Right cardiac atrium (tissue), 5 donors: ENCODE data around the gene ZNF488. TPM values are rescaled to one million over a fixed set of nuclear protein-coding genes. Genes with fewer than 3 reads are reported as not detected.

Source experiments
- ATAC-seq, 2 donors: fragments of 200-7000 bp; cut with Tn5 transposase; one replicate each; pipeline versions ENCODE4 v1.8.0 to v1.9.1; 2020; ENCODE audit warnings: moderate library complexity in 2 of 2, mild to moderate bottlenecking in 1 of 2
- DNase-seq, 3 donors: peaks; one replicate each; pipeline ENCODE4 v3.0.0-alpha.2; 2020
- H3K27ac ChIP-seq: one replicate; pipeline ENCODE4 v1.5.1; 2013; ENCODE audit warnings: mild to moderate bottlenecking, low read length, control low read depth, moderate library complexity
- H3K27me3 ChIP-seq: one replicate; pipeline ENCODE4 v1.6.1; 2013; ENCODE audit not compliant: control insufficient read depth, insufficient read depth
- H3K4me1 ChIP-seq: one replicate; pipeline ENCODE4 v1.6.1; 2013; ENCODE audit warnings: low read length; ENCODE audit not compliant: control insufficient read depth, insufficient read depth
- H3K4me3 ChIP-seq: one replicate; pipeline ENCODE4 v1.5.1; 2013; ENCODE audit warnings: low read length, control low read depth
- H3K9me3 ChIP-seq: one replicate; pipeline ENCODE4 v1.6.1; 2013; ENCODE audit warnings: low read length; ENCODE audit not compliant: control insufficient read depth
- WGBS: extraction: QIAGEN DNeasy Blood & Tissue Kit; methylation state at CpG from one replicate; pipeline ENCODE4 v1.1.7; 2013; 5-methylcytosine and 5-hydroxymethylcytosine counted together
- intact Hi-C, 4 donors: fragments of 100-400 bp; cut with DNase I; formaldehyde crosslinking; loops; one replicate each; pipeline versions ENCODE4 v1.11.0 to v1.14.0; 2022 to 2023
- long read RNA-seq, 4 donors: library from polyadenylated mRNA; unstranded; transcript quantifications; one replicate each; pipeline ENCODE4 v2.0.0, GENCODE V29; 2020 to 2021
- polyA plus RNA-seq: library from polyadenylated mRNA; stranded (reverse); fragments of 200-250 nt; gene quantifications from one replicate; pipeline ENCODE4 v1.2.3, GENCODE V29; 2013
- total RNA-seq, 4 donors: library from RNA; stranded (reverse); fragmentation: NEBNext Ultra II Directional; extraction: Animal tissue kit (Norgen Biotek cat#: 25700); gene quantifications; one replicate each; pipeline ENCODE4 v1.2.1, GENCODE V29; 2021
- donor health status: healthy with polysubstance abuse.
- donor health status: DM: no; HTN: yes; CAD: no.
- donor health status: DM: no; HTN: no; CAD: no.
- donor health status: DM: no; HTN: yes; CAD: no; lungs with severe emphysema.
- donor health status: DM: yes; HTN: yes; CAD: no.

Gene ZNF488, protein sequence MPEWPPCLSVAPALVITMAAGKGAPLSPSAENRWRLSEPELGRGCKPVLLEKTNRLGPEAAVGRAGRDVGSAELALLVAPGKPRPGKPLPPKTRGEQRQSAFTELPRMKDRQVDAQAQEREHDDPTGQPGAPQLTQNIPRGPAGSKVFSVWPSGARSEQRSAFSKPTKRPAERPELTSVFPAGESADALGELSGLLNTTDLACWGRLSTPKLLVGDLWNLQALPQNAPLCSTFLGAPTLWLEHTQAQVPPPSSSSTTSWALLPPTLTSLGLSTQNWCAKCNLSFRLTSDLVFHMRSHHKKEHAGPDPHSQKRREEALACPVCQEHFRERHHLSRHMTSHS
- not detected for total RNA-seq
- polyA plus RNA-seq = 0.02 TPM
- long read RNA-seq, donor 1 = 0 reads
- long read RNA-seq, donor 2 = 0 reads
- long read RNA-seq, donor 3 = 0 reads
- long read RNA-seq, donor 4 = 0 reads

DNA sequence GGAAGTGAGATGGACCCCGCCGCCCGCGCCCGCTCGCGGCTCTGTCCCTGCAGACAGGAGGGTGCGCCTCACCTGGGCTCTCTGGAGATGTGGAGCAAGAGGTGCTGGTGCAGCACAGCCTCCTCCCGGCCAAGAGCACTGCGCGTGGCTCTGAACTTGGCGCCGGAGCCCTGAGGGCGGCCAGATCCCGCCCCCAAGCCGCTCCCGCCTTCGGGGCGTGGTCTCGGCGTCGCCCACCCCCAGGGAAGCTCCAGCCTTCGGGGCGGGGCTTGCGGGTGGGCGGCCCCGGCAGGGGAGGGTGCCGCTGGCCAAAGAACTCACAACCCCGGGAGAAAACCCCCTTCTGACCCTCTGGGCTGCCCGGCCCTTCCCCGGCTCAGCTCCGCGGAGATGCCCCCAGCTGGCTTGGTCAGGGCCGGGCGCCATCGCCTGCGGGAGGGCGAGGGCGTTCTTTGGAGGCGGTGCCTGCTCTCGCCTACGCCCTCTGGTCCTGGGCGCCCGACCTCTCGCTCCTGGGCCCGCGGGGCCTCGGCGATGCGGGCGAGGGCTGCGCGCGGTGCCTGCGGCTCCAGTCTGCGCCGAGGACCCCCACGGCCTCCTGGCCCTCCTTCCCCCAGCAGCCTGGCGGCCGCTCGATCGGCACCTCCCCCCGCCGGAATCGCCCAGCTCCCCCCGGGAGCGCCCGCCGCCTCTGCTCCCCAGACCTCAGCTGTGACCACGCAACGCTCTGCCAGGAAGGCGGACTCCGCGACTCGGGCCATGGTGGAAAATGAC is at the start of gene ZNF488:
TSS of gene ZNF488 (minus strand) at position 146 of the 774 bp plus-strand sequence. CDS start 15,464 bp downstream, outside the sequence.
- peak; percentile 87 to 94 (median 94) for DNase-seq
- Histone ChIP-seq H3K27ac (peak within 1 kb of the TSS; percentile 34), H3K27me3 (no peaks in the 10 kb centered on the region), H3K9me3 (no peaks in the 10 kb centered on the region), H3K4me3 (peak within 1 kb of the TSS; percentile 69), H3K4me1 (no peaks in the 10 kb centered on the region)
- intact Hi-C loops = loop anchor here in 1 of 4 donors (5.0 kb wide), 1 partner anchor 1102 kb away; no protein-coding TSS in a partner anchor
- peak; percentile 99 for ATAC-seq
- WGBS = under 1% methylated on average over 75 of the region's 75 CpGs

DNA sequence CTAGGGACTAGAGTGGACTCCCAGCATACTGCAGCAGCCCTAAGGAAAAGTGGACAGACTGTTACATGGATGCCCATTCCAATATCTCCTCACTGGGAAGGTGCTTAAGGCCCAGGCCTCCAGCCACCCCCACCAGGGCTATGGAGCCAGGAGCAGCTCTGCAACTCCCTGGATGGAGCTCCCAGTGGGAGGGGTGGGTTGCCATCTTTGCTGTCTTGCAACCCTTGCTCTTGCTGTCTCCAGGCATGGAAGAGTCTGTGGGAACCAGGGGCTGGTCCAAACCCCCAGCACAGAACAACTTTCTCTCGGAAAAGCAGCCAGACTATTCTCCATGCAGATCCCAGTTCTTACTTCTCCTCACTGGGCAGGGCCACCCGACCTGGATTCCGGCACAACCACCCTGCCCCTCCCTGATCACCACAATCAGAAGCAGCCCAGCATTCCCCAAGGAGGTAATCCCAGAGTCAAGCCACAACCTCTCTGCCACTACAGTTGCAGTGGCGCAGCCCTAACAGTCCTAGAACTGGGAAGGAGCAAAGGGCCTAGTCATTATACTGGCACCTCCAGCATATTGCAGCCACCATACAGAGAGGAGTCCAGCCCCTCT is 41.8 kb upstream of the ZNF488 start:
- ATAC-seq (no peak), DNase-seq (no peak)
- H3K27ac ChIP-seq = no peak overlapping the region
- H3K27me3 ChIP-seq = no peaks in the 10 kb centered on the region
- no peaks in the 10 kb centered on the region for H3K4me1 ChIP-seq
- 89% methylated on average over 4 of the region's 4 CpGs for WGBS
- H3K4me3 ChIP-seq = no peak overlapping the region
- intact Hi-C loops = no loop called here
- no peaks in the 10 kb centered on the region for H3K9me3 ChIP-seq

GRCh38 chr10:47424231-47424630 is 40.1 kb upstream of the ZNF488 start:
- no peak for ATAC-seq
- WGBS = 58% methylated on average over 8 of the region's 8 CpGs
- H3K9me3 ChIP-seq = no peaks in the 10 kb centered on the region
- intact Hi-C loops = no loop called here
- no peak overlapping the region for H3K4me3 ChIP-seq
- H3K27ac ChIP-seq = no peak overlapping the region
- DNase-seq = no peak
- H3K27me3 ChIP-seq = no peaks in the 10 kb centered on the region
- H3K4me1 ChIP-seq = no peaks in the 10 kb centered on the region

DNA sequence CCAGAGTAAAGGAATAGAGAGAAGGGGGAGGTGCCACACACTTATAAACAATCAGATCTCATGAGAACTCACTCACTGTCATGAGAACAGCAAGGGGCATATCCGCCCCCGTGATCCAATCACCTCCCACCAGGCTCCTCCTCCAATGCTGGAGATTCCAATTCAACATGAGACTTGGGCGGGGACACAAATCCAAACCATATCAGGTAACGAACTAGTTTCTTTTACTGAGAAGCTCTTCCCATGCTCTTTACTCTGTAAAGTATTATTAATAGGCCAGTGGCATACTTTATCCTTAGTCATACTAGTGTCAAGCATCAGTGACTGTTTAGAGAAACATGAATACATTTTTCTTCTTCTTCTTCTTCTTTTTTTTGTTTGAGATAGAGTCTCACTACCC is 39.4 kb upstream of the ZNF488 start:
- Histone ChIP-seq H3K9me3 (no peaks in the 10 kb centered on the region), H3K27ac (no peak overlapping the region), H3K4me1 (no peaks in the 10 kb centered on the region), H3K4me3 (no peak overlapping the region), H3K27me3 (no peaks in the 10 kb centered on the region)
- 78% methylated on average over 4 of the region's 4 CpGs for whole genome bisulfite sequencing
- intact Hi-C loops = no loop called here
- ATAC-seq (no peak), DNase-seq (no peak)

DNA sequence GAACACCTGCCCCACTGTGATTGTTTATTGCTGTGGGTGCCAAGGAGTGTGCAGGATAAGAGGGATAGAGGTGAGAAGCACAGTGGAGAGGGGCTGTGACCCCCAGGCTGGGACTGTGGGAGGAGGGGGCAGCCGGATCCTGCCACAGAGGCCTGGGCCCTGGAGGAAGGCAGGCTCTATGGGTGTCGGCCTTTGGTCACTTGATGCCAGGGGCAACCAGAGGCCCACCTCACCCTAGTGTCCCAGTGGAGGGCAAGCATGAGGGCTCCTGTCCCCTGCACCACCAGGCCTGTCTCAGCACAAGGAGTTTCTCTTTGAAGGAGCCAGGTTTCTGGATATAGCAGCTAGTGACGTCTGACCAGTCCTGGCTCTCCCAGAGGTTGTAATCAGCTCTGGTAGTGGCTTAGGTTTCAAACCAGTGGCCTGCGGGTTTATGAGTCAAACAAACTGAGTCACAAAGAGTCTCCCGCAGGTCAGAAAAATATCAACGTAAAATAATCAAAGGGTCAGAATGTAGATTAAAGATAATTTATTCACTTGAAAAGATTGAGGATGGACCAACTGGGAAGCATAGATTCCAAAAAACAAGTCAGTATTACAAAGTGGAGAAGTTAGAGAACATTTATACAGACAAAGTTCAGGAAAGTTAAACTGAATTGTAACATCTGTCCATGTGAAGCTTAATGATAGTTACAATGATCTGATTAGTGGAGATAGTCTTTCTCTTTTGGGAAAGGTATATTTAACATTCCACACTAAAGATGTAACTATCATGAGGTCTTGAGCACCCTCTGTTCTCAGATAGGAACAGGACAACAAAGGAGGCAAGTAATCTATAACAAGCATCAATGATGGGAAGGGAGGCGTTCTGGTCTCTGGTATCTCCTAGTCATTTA is 37.2 kb upstream of the ZNF488 start:
- H3K4me3 ChIP-seq = no peak overlapping the region
- no peaks in the 10 kb centered on the region for H3K9me3 ChIP-seq
- no peak overlapping the region for H3K27ac ChIP-seq
- H3K27me3 ChIP-seq = no peaks in the 10 kb centered on the region
- DNase-seq = peak in 1 of 3 donors; percentile 20
- H3K4me1 ChIP-seq = no peaks in the 10 kb centered on the region
- intact Hi-C loops = no loop called here
- WGBS = 87% methylated on average over 7 of the region's 7 CpGs
- no peak for ATAC-seq

DNA sequence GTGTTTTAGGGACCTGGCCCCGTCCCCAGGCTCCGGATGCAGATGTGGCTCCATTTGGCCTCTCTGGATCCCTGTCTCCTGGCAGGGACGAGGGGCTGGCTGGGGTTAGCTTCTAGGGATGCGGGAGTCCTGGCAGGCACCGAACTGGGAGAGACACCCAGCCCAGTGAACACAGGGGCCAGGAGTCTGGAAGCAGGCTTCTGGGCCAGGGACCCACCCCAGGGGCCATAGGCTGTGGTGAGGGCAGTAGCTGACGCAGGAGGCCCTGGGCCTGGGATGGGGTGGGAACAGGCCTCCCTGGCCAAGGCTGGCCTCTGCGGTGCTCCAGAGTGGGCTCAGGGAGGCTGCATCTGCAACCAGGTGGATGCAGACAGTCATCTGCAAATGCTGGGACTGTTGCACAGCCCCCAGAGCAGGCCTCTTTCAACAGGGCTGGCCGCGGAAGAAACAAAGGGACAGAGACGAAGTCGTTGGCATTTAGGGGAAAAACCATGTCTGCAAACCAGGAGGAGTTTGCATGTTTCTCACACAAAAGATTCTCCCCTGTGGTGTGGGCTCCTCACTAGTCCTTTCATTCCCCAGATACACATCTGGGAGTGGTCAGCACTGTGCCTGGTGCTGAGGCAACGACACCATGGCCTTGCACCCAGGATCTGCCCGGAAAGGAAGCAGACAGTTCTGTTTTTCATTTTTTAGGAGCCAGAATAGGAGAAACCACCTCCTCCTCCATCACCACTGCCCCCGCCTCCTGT is 36.4 kb upstream of the ZNF488 start:
- Histone ChIP-seq H3K4me3 (no peak overlapping the region), H3K9me3 (no peaks in the 10 kb centered on the region), H3K4me1 (no peaks in the 10 kb centered on the region), H3K27me3 (no peaks in the 10 kb centered on the region), H3K27ac (no peak overlapping the region)
- 75% methylated on average over 14 of the region's 14 CpGs for WGBS
- ATAC-seq (no peak), DNase-seq (peak in 1 of 3 donors; percentile 42)
- intact Hi-C loops = no loop called here

- Histone ChIP-seq H3K27ac (no peak overlapping the region), H3K27me3 (no peaks in the 10 kb centered on the region), H3K4me3 (no peak overlapping the region), H3K9me3 (no peaks in the 10 kb centered on the region), H3K4me1 (no peaks in the 10 kb centered on the region)
- ATAC-seq (peak in 1 of 2 donors; percentile 22), DNase-seq (peak in 1 of 3 donors; percentile 41)
- WGBS = 82% methylated on average over 2 of the region's 2 CpGs
- intact Hi-C loops = no loop called here
Measured at GRCh38 chr10:47419421-47419820, 35.3 kb upstream of the ZNF488 start.

- Histone ChIP-seq H3K4me1 (no peaks in the 10 kb centered on the region), H3K9me3 (no peaks in the 10 kb centered on the region), H3K27ac (no peak overlapping the region), H3K27me3 (no peaks in the 10 kb centered on the region), H3K4me3 (no peak overlapping the region)
- intact Hi-C loops = no loop called here
- peak in 1 of 3 donors; percentile 10 for DNase-seq
- no peak for ATAC-seq
- 86% methylated on average over 4 of the region's 4 CpGs for WGBS
Measured at GRCh38 chr10:47418966-47419365, 34.9 kb upstream of the ZNF488 start.

GRCh38 chr10:47418321-47418720 is 34.2 kb upstream of the ZNF488 start:
- WGBS = 85% methylated on average over 6 of the region's 6 CpGs
- Histone ChIP-seq H3K27ac (no peak overlapping the region), H3K27me3 (no peaks in the 10 kb centered on the region), H3K4me1 (no peaks in the 10 kb centered on the region), H3K4me3 (no peak overlapping the region), H3K9me3 (no peaks in the 10 kb centered on the region)
- ATAC-seq (no peak), DNase-seq (peak in 1 of 3 donors; percentile 24)
- intact Hi-C loops = no loop called here
